NCI-H1092 treated with DMSO at 0.1 percent for 48 hours (cell line): Measurements from ENCODE around the gene GREB1.

Experiments used
- DNase-seq: peaks from one replicate; lab custom pipeline; 2025; lab: John Stamatoyannopoulos, UW

Gene GREB1

GRCh38 chr2:11562011-11562410 lies 28.2 kb downstream of the GREB1 start:
- DNase-seq = no peak

GRCh38 chr2:11562476-11562875 lies 28.6 kb downstream of the GREB1 start:
- no peak for DNase-seq

- no peak for DNase-seq
Measured at GRCh38 chr2:11563784-11564666, 30.2 kb downstream of the GREB1 start.

GRCh38 chr2:11564816-11565567 lies 31.1 kb downstream of the GREB1 start:
- DNase-seq = no peak

- no peak for DNase-seq
Measured at GRCh38 chr2:11566383-11566782, 32.5 kb downstream of the GREB1 start.

- no peak for DNase-seq
Measured at GRCh38 chr2:11567631-11568031, 33.8 kb downstream of the GREB1 start.

- no peak for DNase-seq
Measured at GRCh38 chr2:11568436-11568835, 34.6 kb downstream of the GREB1 start.

GRCh38 chr2:11569636-11570035 lies 35.8 kb downstream of the GREB1 start:
- DNase-seq = no peak

GRCh38 chr2:11571170-11571569 lies 37.3 kb downstream of the GREB1 start:
- no peak for DNase-seq

- DNase-seq = no peak
Measured at GRCh38 chr2:11572996-11573395, 39.2 kb downstream of the GREB1 start.

GRCh38 chr2:11573418-11574175 lies 39.8 kb downstream of the GREB1 start:
- no peak for DNase-seq

- DNase-seq = no peak
Measured at GRCh38 chr2:11574176-11575046, 40.6 kb downstream of the GREB1 start.

GRCh38 chr2:11576398-11576797 lies 42.6 kb downstream of the GREB1 start:
- DNase-seq = no peak

- no peak for DNase-seq
Measured at GRCh38 chr2:11577101-11577883, 43.4 kb downstream of the GREB1 start.

GRCh38 chr2:11578081-11578948 lies 44.5 kb downstream of the GREB1 start:
- DNase-seq = no peak

- DNase-seq = no peak
Measured at GRCh38 chr2:11578986-11579774, 45.3 kb downstream of the GREB1 start.

GRCh38 chr2:11579867-11580659 lies 46.2 kb downstream of the GREB1 start:
- no peak for DNase-seq

GRCh38 chr2:11580697-11581096 lies 46.9 kb downstream of the GREB1 start:
- no peak for DNase-seq
